NCI-H69 (cell line): Measurements from ENCODE around the gene HS6ST2.
"Not testable (repeated sequence)": the region's sequence is repeated elsewhere in the genome, so short reads cannot be mapped to it uniquely, and the experiment has no call there.

ENCODE experiments used
- DNase-seq: peaks from one replicate; lab custom pipeline; 2025; lab: John Stamatoyannopoulos, UW

The HS6ST2 gene

GRCh38 chrX:132958091-132958703 lies at the start of gene HS6ST2:
HS6ST2 (minus strand) TSS chrX:132958629.
- no peak for DNase-seq

GRCh38 chrX:133007458-133007857 lies 49.0 kb upstream of the HS6ST2 start:
- no peak for DNase-seq

- DNase-seq: no peak
Observed at GRCh38 chrX:133005616-133006015, 47.2 kb upstream of the HS6ST2 start.

GRCh38 chrX:133005042-133005441 lies 46.6 kb upstream of the HS6ST2 start:
- peak; percentile 0 for DNase-seq

- no peak for DNase-seq
Observed at GRCh38 chrX:132999209-132999608, 40.8 kb upstream of the HS6ST2 start.

GRCh38 chrX:132990835-132991234 lies 32.4 kb upstream of the HS6ST2 start:
- DNase-seq: no peak

- no peak for DNase-seq
Observed at GRCh38 chrX:132986556-132986955, 28.1 kb upstream of the HS6ST2 start.

GRCh38 chrX:132984058-132984650 lies 25.7 kb upstream of the HS6ST2 start:
- no peak for DNase-seq

- DNase-seq: no peak
Observed at GRCh38 chrX:132983496-132983895, 25.1 kb upstream of the HS6ST2 start.

GRCh38 chrX:132980035-132980434 lies 21.6 kb upstream of the HS6ST2 start:
- not testable (repeated sequence) for DNase-seq

GRCh38 chrX:132968296-132968949 lies 10.0 kb upstream of the HS6ST2 start:
- no peak for DNase-seq

GRCh38 chrX:132967049-132967448 lies 8.6 kb upstream of the HS6ST2 start:
- DNase-seq: no peak

GRCh38 chrX:132965461-132965860 lies 7.0 kb upstream of the HS6ST2 start:
- DNase-seq: no peak

GRCh38 chrX:132961511-132961910 lies 3.1 kb upstream of the HS6ST2 start:
- DNase-seq: no peak

GRCh38 chrX:132957211-132958090 lies 978 bp downstream of the HS6ST2 start:
- DNase-seq: no peak

GRCh38 chrX:132956421-132957210 lies 1.8 kb downstream of the HS6ST2 start:
- peak; percentile 4 for DNase-seq

GRCh38 chrX:132955690-132956089 lies 2.7 kb downstream of the HS6ST2 start:
- no peak for DNase-seq

GRCh38 chrX:132954323-132954722 lies 4.1 kb downstream of the HS6ST2 start:
- no peak for DNase-seq

- DNase-seq: no peak
Observed at GRCh38 chrX:132953354-132953753, 5.1 kb downstream of the HS6ST2 start.

- DNase-seq: no peak
Observed at GRCh38 chrX:132948648-132949260, 9.7 kb downstream of the HS6ST2 start.

- DNase-seq: not testable (repeated sequence)
Observed at GRCh38 chrX:132945055-132945599, 13.3 kb downstream of the HS6ST2 start.
